Posterior vena cava (tissue), 2 donors: Measurements from ENCODE around the gene OR4K1. TPM values are rescaled to one million over a fixed set of nuclear protein-coding genes. Genes with fewer than 3 reads are reported as not detected.
"Not testable (repeated sequence)": the region's sequence is repeated elsewhere in the genome, so short reads cannot be mapped to it uniquely, and the experiment has no call there.

Experiments
- DNase-seq: peaks from one replicate; pipeline ENCODE4 v3.0.0-alpha.2; 2020; ENCODE audit warnings: low spot score
- intact Hi-C, 2 donors: fragments of 100-400 bp; cut with DNase I; formaldehyde crosslinking; loops; one replicate each; pipeline versions ENCODE4 v1.14.1 to v1.14.2; 2022 to 2023
- long read RNA-seq, 2 donors: library from polyadenylated mRNA; unstranded; transcript quantifications; one replicate each; pipeline ENCODE4 v2.0.0, GENCODE V29; 2020 to 2021
- total RNA-seq, 2 donors: library from RNA; stranded (reverse); fragmentation: NEBNext Ultra II Directional; extraction: Animal tissue kit (Norgen Biotek cat#: 25700); gene quantifications; one replicate each; pipeline ENCODE4 v1.2.1, GENCODE V29; 2021
- donor health status: DM: yes; HTN: yes; CAD: no.
- donor health status: DM: yes; HTN: yes; CAD: no.

OR4K1 gene
- total RNA-seq: not detected
- long read RNA-seq, donor 1: 0 reads
- long read RNA-seq, donor 2: 0 reads

GRCh38 chr14:19930617-19931016 lies at the start of gene OR4K1:
Gene OR4K1 (plus strand): TSS chr14:19930917. CDS start chr14:19935667, 4,750 bp downstream.
- intact Hi-C loops: no loop called here

DNA sequence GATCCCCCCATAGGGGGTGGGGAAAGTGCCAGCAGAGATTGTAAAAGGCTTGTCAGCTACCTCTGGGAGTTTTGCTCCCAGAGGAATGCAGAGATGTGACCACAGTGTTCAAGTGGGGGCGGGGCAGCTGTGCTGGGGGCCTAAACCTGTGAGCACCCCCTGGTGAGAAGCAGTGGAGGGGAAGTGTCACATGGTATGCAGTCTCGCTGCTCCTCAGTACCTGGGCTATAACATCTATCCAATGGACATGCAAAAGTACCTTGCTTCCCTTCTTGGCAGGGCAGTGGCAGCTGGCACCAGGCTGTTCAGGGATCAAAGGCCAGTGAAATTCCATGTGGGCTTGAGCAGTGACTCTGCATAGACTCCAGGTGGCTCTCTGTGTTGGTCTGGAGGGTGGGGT lies 35.4 kb upstream of the OR4K1 start:
- no peak for DNase-seq
- intact Hi-C loops: no loop called here

More at GRCh38 chr14:19930617-19931016, at the start of gene OR4K1:
- DNase-seq: no peak

GRCh38 chr14:19900999-19901398 lies 29.7 kb upstream of the OR4K1 start:
- no peak for DNase-seq
- intact Hi-C loops: no loop called here

- intact Hi-C loops: no loop called here
- no peak for DNase-seq
These were observed 28.3 kb upstream of the OR4K1 start for GRCh38 chr14:19902409-19902808.

DNA sequence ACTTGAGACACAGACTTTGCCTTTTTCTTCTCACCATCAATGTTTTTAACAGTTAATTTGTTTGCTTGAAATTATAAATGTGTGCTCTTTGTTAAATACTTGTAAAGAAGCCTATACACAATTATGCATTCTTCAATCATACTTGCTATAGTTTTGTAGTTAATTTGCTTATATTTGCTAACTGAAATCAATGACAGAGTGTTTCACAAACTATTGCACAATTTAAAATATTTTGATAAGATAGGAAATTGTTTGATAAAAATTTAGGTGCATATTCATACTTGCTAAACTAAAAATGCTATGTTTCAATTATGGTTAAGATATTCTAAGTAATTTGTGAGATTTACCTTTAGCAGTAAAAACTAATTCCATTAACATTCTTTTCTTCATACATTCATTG lies 24.1 kb upstream of the OR4K1 start:
- intact Hi-C loops: no loop called here

DNA sequence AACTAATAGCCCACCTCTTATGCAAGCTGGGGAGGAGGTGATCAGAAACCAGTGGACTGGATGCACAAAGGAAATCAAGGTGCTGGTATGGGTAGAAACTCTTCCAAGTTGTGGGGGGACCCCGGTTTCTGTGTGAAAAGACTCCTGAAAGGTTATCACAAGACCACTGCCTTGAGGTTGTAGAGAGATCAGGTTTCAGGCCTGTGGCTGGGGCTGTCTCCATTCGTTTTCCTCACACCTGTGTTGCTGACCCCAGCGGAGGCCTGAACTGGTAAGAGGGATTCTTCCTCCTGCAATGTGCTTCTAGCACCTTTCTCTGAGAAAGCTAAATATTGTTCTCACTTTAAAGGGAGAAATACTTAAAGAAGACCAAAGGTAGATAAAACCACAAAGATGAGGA lies 19.6 kb upstream of the OR4K1 start:
- intact Hi-C loops: no loop called here
- DNase-seq: no peak

More for the DNA sequence above, 24.1 kb upstream of the OR4K1 start:
- DNase-seq: no peak

DNA sequence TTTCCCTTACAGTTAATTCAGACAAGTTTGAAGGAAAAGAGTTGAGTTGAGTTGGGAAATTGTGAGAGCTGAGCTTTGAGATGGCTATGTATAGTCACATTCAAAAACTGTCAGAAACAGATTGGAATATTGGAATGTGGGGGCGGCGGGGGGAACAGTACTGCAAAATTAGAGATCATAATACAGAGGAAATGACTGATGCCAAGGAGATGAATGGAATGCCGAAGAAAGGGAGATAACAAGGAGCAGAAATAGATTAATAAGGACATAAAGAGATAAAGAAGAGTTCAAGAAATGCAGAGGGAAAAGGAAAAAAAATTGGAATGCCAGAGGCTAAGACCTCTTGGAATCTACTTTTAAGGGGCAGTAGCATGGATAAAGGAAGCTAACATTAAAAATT lies 13.5 kb upstream of the OR4K1 start:
- no peak for DNase-seq
- intact Hi-C loops: no loop called here

DNA sequence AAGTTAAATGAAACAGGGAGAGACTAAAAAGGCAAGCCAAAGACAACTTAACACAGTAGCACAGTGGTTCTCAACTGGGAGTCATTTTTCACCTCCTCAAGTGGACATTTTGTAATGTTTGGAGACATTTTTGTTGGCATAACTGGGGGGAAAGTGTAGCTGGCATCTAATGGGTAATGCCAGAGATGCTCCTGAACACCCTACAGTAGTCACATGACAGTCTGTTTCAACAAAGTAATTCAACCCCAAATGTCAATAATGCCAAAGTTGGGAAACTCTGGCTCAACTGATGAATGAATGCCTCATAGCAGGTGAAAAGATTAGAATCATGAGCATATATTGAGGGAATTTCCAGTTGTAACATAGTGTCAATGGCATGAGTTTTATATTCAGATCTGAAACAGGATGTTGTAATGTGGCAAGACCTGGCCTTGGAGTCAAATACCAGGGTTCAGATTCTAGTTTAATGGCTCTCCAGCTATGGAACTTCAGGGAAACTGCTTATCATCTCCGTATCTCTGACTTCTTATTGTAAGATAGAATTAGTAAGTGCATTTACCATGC lies 12.7 kb upstream of the OR4K1 start:
- intact Hi-C loops: no loop called here
- no peak for DNase-seq

DNA sequence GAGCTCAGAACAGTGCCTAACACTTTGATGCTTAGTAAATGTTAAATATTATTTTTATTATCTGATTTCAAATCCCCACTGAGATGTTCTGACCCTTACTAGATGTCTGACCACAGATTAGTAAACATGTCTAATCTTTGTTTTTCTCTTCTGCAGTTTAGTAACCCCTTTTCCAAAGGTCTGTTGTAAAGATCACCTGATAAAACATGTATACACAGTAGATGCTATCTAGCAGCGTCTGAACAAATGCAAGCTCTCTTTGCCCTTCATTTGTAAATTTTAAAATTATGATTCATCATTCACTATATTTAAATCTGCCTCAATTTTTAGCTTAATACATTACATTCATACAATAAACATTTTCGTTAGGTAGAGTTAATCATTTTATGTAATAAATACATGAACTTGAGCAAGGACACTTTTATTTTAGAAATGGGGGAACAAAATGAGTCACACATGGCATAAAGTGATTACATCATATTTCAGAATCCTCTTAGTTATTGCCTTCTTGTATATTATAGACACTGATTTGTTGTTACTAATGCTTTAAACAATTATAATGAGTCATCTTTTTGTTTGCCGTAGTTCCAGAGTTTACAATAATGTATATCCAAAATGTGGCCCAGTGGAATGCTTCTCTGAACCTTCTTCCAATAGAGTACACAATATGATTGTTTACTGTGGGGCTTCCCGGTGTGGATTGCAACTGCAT lies 12.0 kb upstream of the OR4K1 start:
- intact Hi-C loops: no loop called here
- no peak for DNase-seq

- intact Hi-C loops: no loop called here
- no peak for DNase-seq
These were observed 10.6 kb upstream of the OR4K1 start, which contains the start of gene OR4K5 for GRCh38 chr14:19920021-19920657. Gene OR4K5 (plus strand): TSS chr14:19920607. CDS start chr14:19920607, 0 bp downstream.

- intact Hi-C loops: no loop called here
- no peak for DNase-seq
These were observed 11.0 kb downstream of the OR4K1 start for GRCh38 chr14:19941668-19942067.

GRCh38 chr14:19947413-19948090 lies 16.8 kb downstream of the OR4K1 start:
- intact Hi-C loops: no loop called here

GRCh38 chr14:19949218-19949617 lies 18.5 kb downstream of the OR4K1 start:
- no peak for DNase-seq

More at GRCh38 chr14:19947413-19948090, 16.8 kb downstream of the OR4K1 start:
- no peak for DNase-seq

DNA sequence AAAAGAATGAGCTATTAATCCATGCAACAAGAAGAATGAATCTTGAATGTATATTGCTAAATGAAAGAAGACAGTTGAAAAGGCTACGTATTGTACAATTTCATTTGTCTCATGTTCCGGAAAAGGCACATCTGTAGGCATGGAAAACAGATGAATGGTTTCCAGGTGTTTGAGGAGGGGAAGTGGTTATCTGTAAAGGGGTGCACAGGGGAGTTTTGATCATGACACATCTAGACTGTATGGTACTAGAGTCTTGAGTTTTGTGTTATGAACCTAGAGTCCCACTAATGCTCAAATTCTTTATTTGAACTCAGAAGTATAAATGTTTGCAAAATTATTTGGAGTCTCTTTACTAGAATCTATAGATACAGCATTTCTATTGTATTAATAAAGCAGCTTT lies 39.0 kb downstream of the OR4K1 start:
- intact Hi-C loops, DNase-seq: not testable (repeated sequence)

More at GRCh38 chr14:19949218-19949617, 18.5 kb downstream of the OR4K1 start:
- intact Hi-C loops: no loop called here

- intact Hi-C loops: no loop called here
- no peak for DNase-seq
These were observed 44.1 kb downstream of the OR4K1 start for GRCh38 chr14:19974844-19975243.

GRCh38 chr14:19975291-19975690 lies 44.6 kb downstream of the OR4K1 start, which contains the start of gene OR4K15:
Gene OR4K15 (plus strand): TSS chr14:19975591. CDS start chr14:19975591, 0 bp downstream.
- no peak for DNase-seq
- intact Hi-C loops: no loop called here
